K562 (cell line): ENCODE data around the gene AZU1. TPM values are rescaled to one million over a fixed set of nuclear protein-coding genes. Genes with fewer than 3 reads are reported as not detected.

Source experiments
- BCOR ChIP-seq: fragments of 450-650 bp; IDR thresholded peaks from 2 replicates; pipeline ENCODE4 v1.6.1; 2016
- DEAF1 ChIP-seq: fragments of 450-650 bp; formaldehyde crosslinking; IDR thresholded peaks from 2 replicates; pipeline ENCODE4 v1.4.0; 2020; ENCODE audit warnings: mild to moderate bottlenecking, moderate library complexity
- ETV5 ChIP-seq: sonication (generic); formaldehyde crosslinking; IDR thresholded peaks from 2 replicates; pipeline ENCODE4 v1.4.0; 2020; ENCODE audit warnings: low read depth, mild to moderate bottlenecking, missing genetic modification reagents
- HNRNPLL ChIP-seq: fragments of 200-400 bp; formaldehyde crosslinking; IDR thresholded peaks from 2 replicates; pipeline ENCODE4 v1.6.1; 2017; ENCODE audit warnings: low read length, low read depth, mild to moderate bottlenecking; ENCODE audit not compliant: poor library complexity, severe bottlenecking
- ID3 ChIP-seq, 2 experiments: fragments of 250-450 bp in 1 of 2; fragments of 450-650 bp in 1 of 2; sonication (Bioruptor Pico) in 1 of 2; IDR thresholded peaks; 2 replicates each; pipeline versions ENCODE4 v1.6.1 to v1.8.0; 2016 to 2021; ENCODE audit warnings: mild to moderate bottlenecking in 2 of 2, moderate library complexity in 2 of 2, missing compliant biosample characterization in 1 of 2, missing genetic modification characterization in 1 of 2
- MAFF ChIP-seq: IDR thresholded peaks from 2 replicates; pipeline ENCODE4 v1.6.1; 2012; ENCODE audit warnings: low read length, improper control_type of control experiment
- MBD1 ChIP-seq: fragments of 250-450 bp; sonication (Bioruptor Pico); IDR thresholded peaks from 2 replicates; pipeline ENCODE4 v1.8.0; 2022; ENCODE audit warnings: inconsistent platforms
- MTA3 ChIP-seq: fragments of 450-650 bp; formaldehyde crosslinking; IDR thresholded peaks from 2 replicates; pipeline ENCODE4 v1.6.1; 2017; ENCODE audit warnings: mild to moderate bottlenecking, borderline replicate concordance
- NFYB ChIP-seq: IDR thresholded peaks from 2 replicates; pipeline ENCODE4 v1.6.1; 2011; ENCODE audit warnings: mild to moderate bottlenecking, moderate library complexity; ENCODE audit not compliant: insufficient read length; ENCODE audit errors: extremely low read depth
- SAFB2 ChIP-seq: fragments of 200-400 bp; formaldehyde crosslinking; IDR thresholded peaks from 2 replicates; pipeline ENCODE4 v1.6.1; 2018; ENCODE audit warnings: borderline replicate concordance, low read length, low read depth, moderate library complexity; ENCODE audit not compliant: severe bottlenecking
- SIRT6 ChIP-seq: IDR thresholded peaks from one replicate; pipeline ENCODE4 v1.6.1; 2012; ENCODE audit warnings: low read depth, mild to moderate bottlenecking, control low read depth, inconsistent platforms, low read length, moderate library complexity
- TFE3 ChIP-seq: fragments of 450-650 bp; formaldehyde crosslinking; IDR thresholded peaks from 2 replicates; pipeline ENCODE4 v1.4.0; 2020; ENCODE audit warnings: mild to moderate bottlenecking, mixed read lengths
- ZBTB11 ChIP-seq, 3 experiments: fragments of 200-800 bp in 1 of 3; fragments of 250-450 bp in 1 of 3; fragments of 450-650 bp in 1 of 3; sonication (Bioruptor Pico) in 1 of 3; sonication (Bioruptor generic) in 1 of 3; formaldehyde crosslinking in 1 of 3; IDR thresholded peaks; 2 replicates each; pipeline versions ENCODE4 v1.6.1 to v1.8.0; 2016 to 2022; ENCODE audit warnings: mild to moderate bottlenecking in 2 of 3, missing genetic modification characterization in 2 of 3, missing compliant biosample characterization in 1 of 3, moderate library complexity in 1 of 3
- ZNF12 ChIP-seq: sonication (generic); formaldehyde crosslinking; IDR thresholded peaks from 2 replicates; pipeline ENCODE4 v1.4.0; 2020; ENCODE audit warnings: mild to moderate bottlenecking, missing genetic modification reagents
- ZNF395 ChIP-seq: fragments of 200-800 bp; sonication (Bioruptor generic); IDR thresholded peaks from 2 replicates; pipeline ENCODE4 v1.6.1; 2017; ENCODE audit warnings: missing genetic modification characterization, missing compliant biosample characterization
- polyA plus RNA-seq, 8 experiments: library from polyadenylated mRNA; depleted of rRNA in 4 of 8; stranded (reverse) in 5 of 8; unstranded in 3 of 8; fragments of >200 nt; fragmentation: Nextera tagmentation in 2 of 8; fragmentation: Illumina TruSeq in 1 of 8; extraction: Ambion mirVana in 2 of 8; extraction: Trizol in 1 of 8; gene quantifications; 2 replicates each; pipeline versions ENCODE4 v1.2.1 to v1.2.3, GENCODE V29; 2011 to 2014; ENCODE audit warnings: inconsistent platforms in 1 of 8, missing spikeins in 1 of 8
- total RNA-seq, 7 experiments: library from RNA; depleted of rRNA in 6 of 7; stranded (reverse); fragments of >200 nt in 6 of 7; fragmentation: Illumina TruSeq in 2 of 7; extraction: Trizol in 2 of 7; gene quantifications; 2 replicates each; pipeline versions ENCODE4 v1.2.1 to v1.2.3, GENCODE V29; 2011 to 2021; ENCODE audit warnings: low replicate concordance in 1 of 7

AZU1 gene
- total and polyA plus RNA-seq, 9 of the 15 experiments (the other 6 are each of a cell fraction or from before 2014, with no cell fraction given) = 0.29 to 1.9 (median 0.59) TPM; not detected in 3

- TF ChIP-seq DEAF1 (CRISPR knock-in tag) (no peak), SIRT6 (no peak), SAFB2 (no peak), MBD1 (no peak), NFYB (no peak), ID3 (CRISPR knock-in tag; IDR thresholded peaks at IDR 0.05) (no peak), ID3 (tag; IDR thresholded peaks at IDR 0.05) (0 out of 2 replicates have a peak, but pooled peaks have one; percentile 37), ZNF395 (CRISPR knock-in tag) (no peak), MAFF (no peak), MTA3 (0 out of 2 replicates have a peak, but pooled peaks have one; percentile 35), ZBTB11 (CRISPR knock-in tag; IDR thresholded peaks at IDR 0.05) (no peak), ZNF12 (CRISPR knock-in tag) (no peak), BCOR (no peak; the same call in none of the 2 replicates), HNRNPLL (peak; percentile 23), ETV5 (no peak), TFE3 (CRISPR knock-in tag) (no peak)
These were observed 36.5 kb upstream of the AZU1 start (continued) for GRCh38 chr19:791007-791566.
